Measurements from ENCODE around the gene FYB1.

Gene FYB1

GRCh38 chr5:39161578-39161977 lies 57.8 kb downstream of the FYB1 start:
- no peak for TF ChIP-seq CTCF (IDR thresholded peaks at IDR 0.05; ENCODE audit: low read depth, low read length)
- Histone ChIP-seq H3K27ac (no peak overlapping the region), H3K36me3 (no peaks in the 10 kb centered on the region), H3K4me3 (ENCODE audit: low read depth, low read length) (no peak overlapping the region), H3K27me3 (ENCODE audit: insufficient read depth, low read depth, severe bottlenecking) (no peaks in the 10 kb centered on the region), H3K9me3 (ENCODE audit: severe bottlenecking) (no peaks in the 10 kb centered on the region)
- no peak for DNase-seq

- DNase-seq, result no peak
- no peak for TF ChIP-seq CTCF (IDR thresholded peaks at IDR 0.05; ENCODE audit: low read depth, low read length)
- Histone ChIP-seq H3K9me3 (ENCODE audit: severe bottlenecking) (no peaks in the 10 kb centered on the region), H3K36me3 (no peaks in the 10 kb centered on the region), H3K4me3 (ENCODE audit: low read depth, low read length) (no peak overlapping the region), H3K27ac (no peak overlapping the region), H3K27me3 (ENCODE audit: insufficient read depth, low read depth, severe bottlenecking) (no peaks in the 10 kb centered on the region)
Observed at GRCh38 chr5:39160576-39161213, 58.7 kb downstream of the FYB1 start.

GRCh38 chr5:39159811-39160490 lies 59.4 kb downstream of the FYB1 start:
- no peaks in the 10 kb centered on the region for H3K36me3 ChIP-seq
- H3K27ac ChIP-seq, result no peak overlapping the region
- no peaks in the 10 kb centered on the region for H3K9me3 ChIP-seq (ENCODE audit: severe bottlenecking)
- H3K27me3 ChIP-seq (ENCODE audit: insufficient read depth, low read depth, severe bottlenecking), result no peaks in the 10 kb centered on the region
- no peak for DNase-seq
- TF ChIP-seq CTCF (IDR thresholded peaks at IDR 0.05; ENCODE audit: low read depth, low read length), result no peak
- no peak overlapping the region for H3K4me3 ChIP-seq (ENCODE audit: low read depth, low read length)

GRCh38 chr5:39158786-39159185 lies 60.6 kb downstream of the FYB1 start:
- no peaks in the 10 kb centered on the region for H3K27me3 ChIP-seq (ENCODE audit: insufficient read depth, low read depth, severe bottlenecking)

GRCh38 chr5:39158127-39158593 lies 61.2 kb downstream of the FYB1 start:
- no peak overlapping the region for H3K27ac ChIP-seq
- TF ChIP-seq CTCF (IDR thresholded peaks at IDR 0.05; ENCODE audit: low read depth, low read length), result no peak

More at GRCh38 chr5:39158786-39159185, 60.6 kb downstream of the FYB1 start:
- Histone ChIP-seq H3K27ac (no peak overlapping the region), H3K9me3 (ENCODE audit: severe bottlenecking) (no peaks in the 10 kb centered on the region), H3K4me3 (ENCODE audit: low read depth, low read length) (no peak overlapping the region), H3K36me3 (no peaks in the 10 kb centered on the region)
- DNase-seq, result no peak
- no peak for TF ChIP-seq CTCF (IDR thresholded peaks at IDR 0.05; ENCODE audit: low read depth, low read length)

More at GRCh38 chr5:39158127-39158593, 61.2 kb downstream of the FYB1 start:
- Histone ChIP-seq H3K27me3 (ENCODE audit: insufficient read depth, low read depth, severe bottlenecking) (no peaks in the 10 kb centered on the region), H3K4me3 (ENCODE audit: low read depth, low read length) (no peak overlapping the region), H3K9me3 (ENCODE audit: severe bottlenecking) (no peaks in the 10 kb centered on the region), H3K36me3 (no peaks in the 10 kb centered on the region)
- DNase-seq, result no peak
